ENCODE results near the gene UNC13C. TPM values are rescaled to one million over a fixed set of nuclear protein-coding genes. Genes with fewer than 3 reads are reported as not detected.

UNC13C gene
- total and polyA plus RNA-seq, 7 donors: 0.51 to 14.4 (median 1.9) TPM; not detected in 1

- no peak for DNase-seq
These were observed 593.3 kb downstream of the UNC13C start for GRCh38 chr15:54571576-54571975.

DNA sequence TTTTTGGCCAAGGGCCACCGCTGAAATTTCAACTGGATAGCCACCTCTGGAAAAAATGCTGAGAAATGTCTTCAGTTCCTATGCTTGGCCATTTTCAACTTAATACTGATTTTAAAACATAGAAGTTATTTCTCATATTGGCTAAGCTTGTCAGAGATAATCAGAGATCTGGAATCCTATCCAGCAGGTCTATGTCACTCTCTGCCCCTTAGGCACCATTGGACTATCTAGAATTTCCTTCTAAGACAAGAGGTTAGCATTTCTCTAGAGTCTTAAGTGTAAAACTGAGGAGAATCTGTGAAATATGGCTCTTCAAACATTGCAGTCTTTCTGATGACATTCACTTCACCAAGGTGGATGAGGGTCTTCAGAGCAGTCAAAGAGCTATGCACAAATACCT lies 597.3 kb downstream of the UNC13C start:
- H3K27me3 ChIP-seq (ENCODE audit: insufficient read depth in 3 of 3, low read length in 2 of 3): no peaks in the 10 kb centered on the region
- no peaks in the 10 kb centered on the region for H3K4me1 ChIP-seq
- no peaks in the 10 kb centered on the region for H3K9me3 ChIP-seq
- no peak overlapping the region for H3K4me3 ChIP-seq
- no peak overlapping the region for H3K27ac ChIP-seq
- no peak for TF ChIP-seq CTCF (IDR thresholded peaks at IDR 0.05)
- ATAC-seq (no peak), DNase-seq (no peak)
- 35 to 78% (median 72%) methylated on average over 1 of the region's 1 CpG for WGBS, 3 donors
- no peaks in the 10 kb centered on the region for H3K36me3 ChIP-seq (ENCODE audit: insufficient read depth in 1 of 2, low read depth in 1 of 2)
- intact Hi-C loops (cut with DNase I): no loop called here

More at GRCh38 chr15:54571576-54571975, 593.3 kb downstream of the UNC13C start:
- no peak for TF ChIP-seq CTCF (IDR thresholded peaks at IDR 0.05)
- intact Hi-C loops (cut with DNase I): no loop called here
- Histone ChIP-seq H3K27ac (no peak overlapping the region), H3K4me1 (no peaks in the 10 kb centered on the region), H3K4me3 (no peak overlapping the region), H3K36me3 (ENCODE audit: insufficient read depth in 1 of 2, low read depth in 1 of 2) (no peaks in the 10 kb centered on the region), H3K9me3 (no peaks in the 10 kb centered on the region), H3K27me3 (ENCODE audit: insufficient read depth in 3 of 3, low read length in 2 of 3) (no peaks in the 10 kb centered on the region)
- no peak for ATAC-seq
- WGBS, 3 donors: 57 to 79% (median 65%) methylated on average over 1 of the region's 1 CpG

DNA sequence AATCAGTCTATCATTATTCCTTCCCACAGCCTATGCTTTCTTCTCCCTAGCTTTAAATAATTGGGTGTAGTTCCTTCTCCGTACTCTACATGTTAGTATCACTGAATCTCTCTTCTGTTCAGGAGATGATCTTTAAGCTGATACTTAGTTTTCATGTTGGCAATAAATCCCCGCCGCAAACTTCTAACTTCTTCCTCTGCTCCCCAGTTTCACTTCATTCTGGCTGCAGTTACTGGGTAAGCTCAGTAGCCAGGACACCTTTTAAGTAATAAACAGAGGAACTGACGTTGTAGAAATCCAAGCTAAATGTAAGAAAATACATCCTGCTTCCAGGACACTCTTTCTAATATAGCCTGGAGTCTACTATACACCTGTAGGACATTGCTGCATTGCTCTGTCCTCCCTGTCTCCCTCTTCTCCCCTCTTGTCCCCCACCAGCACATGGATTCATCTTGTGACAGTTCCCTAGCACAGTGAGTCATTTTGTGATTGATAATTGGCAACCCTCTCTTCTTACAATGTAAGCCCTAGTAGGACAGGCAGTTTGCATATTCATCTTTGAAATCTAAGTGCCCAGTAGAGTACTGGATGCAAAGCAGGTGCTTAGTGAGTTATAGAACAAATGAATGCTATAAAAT lies 598.2 kb downstream of the UNC13C start:
- H3K27me3 ChIP-seq (ENCODE audit: insufficient read depth in 3 of 3, low read length in 2 of 3): no peaks in the 10 kb centered on the region
- intact Hi-C loops (cut with DNase I): no loop called here
- no peak overlapping the region for H3K4me3 ChIP-seq
- H3K4me1 ChIP-seq: no peaks in the 10 kb centered on the region
- TF ChIP-seq CTCF (IDR thresholded peaks at IDR 0.05): no peak
- H3K36me3 ChIP-seq (ENCODE audit: insufficient read depth in 1 of 2, low read depth in 1 of 2): no peaks in the 10 kb centered on the region
- ATAC-seq (no peak), DNase-seq (no peak)
- no peak overlapping the region for H3K27ac ChIP-seq
- WGBS, 3 donors: 66 to 73% (median 72%) methylated on average over 4 of the region's 4 CpGs
- H3K9me3 ChIP-seq: no peaks in the 10 kb centered on the region

GRCh38 chr15:54577476-54578250 lies 599.4 kb downstream of the UNC13C start:
- intact Hi-C loops (cut with DNase I): no loop called here
- no peak for ATAC-seq
- H3K4me1 ChIP-seq: no peaks in the 10 kb centered on the region
- WGBS, 3 donors: 9 to 19% (median 14%) methylated on average over 4 of the region's 4 CpGs
- TF ChIP-seq CTCF (IDR thresholded peaks at IDR 0.05): no peak
- DNase-seq: no peak
- no peaks in the 10 kb centered on the region for H3K9me3 ChIP-seq
- H3K27ac ChIP-seq: no peak overlapping the region
- H3K27me3 ChIP-seq (ENCODE audit: insufficient read depth in 3 of 3, low read length in 2 of 3): no peaks in the 10 kb centered on the region
- H3K4me3 ChIP-seq: no peak overlapping the region
- no peaks in the 10 kb centered on the region for H3K36me3 ChIP-seq (ENCODE audit: insufficient read depth in 1 of 2, low read depth in 1 of 2)
